SH-SY5Y (cell line): ENCODE data around the gene CUEDC1.

ENCODE experiments used
- GATA2 ChIP-seq: IDR thresholded peaks from 2 replicates; pipeline ENCODE4 v1.6.1; 2011; ENCODE audit warnings: mild to moderate bottlenecking, low read depth, low read length
- GATA3 ChIP-seq: IDR thresholded peaks from 2 replicates; pipeline ENCODE4 v1.6.1; 2011; ENCODE audit warnings: low read depth, mild to moderate bottlenecking, low read length, moderate library complexity

GRCh38 chr17:57879437-57880085, 75.7 kb downstream of the CUEDC1 start:
- TF ChIP-seq GATA3 (no peak), GATA2 (no peak)
